KOPT-K1 (cell line): ENCODE results near the gene ABCF3.
"Not testable (repeated sequence)": the region's sequence is repeated elsewhere in the genome, so short reads cannot be mapped to it uniquely, and the experiment has no call there.

Experiments used
- H3K27ac ChIP-seq: fragments of 200-600 bp; sonication (generic); 2 replicates; pipeline ENCODE4 v1.5.1; 2016; ENCODE audit warnings: antibody characterized with exemption, mild to moderate bottlenecking, low read depth, low read length; ENCODE audit not compliant: poor library complexity, severe bottlenecking
- H3K36me3 ChIP-seq: fragments of 200-600 bp; sonication (generic); 2 replicates; pipeline ENCODE4 v1.5.1; 2017; ENCODE audit warnings: antibody characterized with exemption, mild to moderate bottlenecking, low read length, moderate library complexity; ENCODE audit not compliant: insufficient read depth
- H3K9me3 ChIP-seq: fragments of 200-600 bp; sonication (generic); 2 replicates; pipeline ENCODE4 v1.5.1; 2017; ENCODE audit warnings: antibody characterized with exemption, low read length, mild to moderate bottlenecking; ENCODE audit not compliant: insufficient read depth, poor library complexity, severe bottlenecking

ABCF3 gene

DNA sequence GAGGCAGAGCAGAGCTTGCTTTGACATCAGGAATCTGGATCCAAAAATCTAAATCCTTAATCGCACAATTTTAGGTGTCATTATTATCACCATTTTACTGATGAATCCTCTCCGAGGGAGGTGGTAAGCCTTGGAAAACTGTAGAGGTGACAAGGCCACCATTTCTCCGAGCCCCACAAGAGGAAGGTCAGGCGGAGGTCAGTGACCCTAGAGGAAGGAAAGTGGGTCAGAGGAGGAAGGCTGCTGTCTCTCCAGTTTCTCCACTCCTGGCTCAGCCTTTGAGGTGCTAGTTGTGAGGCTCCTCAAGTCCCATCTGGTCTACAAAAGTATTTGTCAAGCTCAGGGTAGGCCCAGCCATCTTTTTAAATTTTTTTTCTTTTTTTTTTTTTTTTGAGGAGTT is 27.6 kb upstream of the ABCF3 start:
- H3K9me3 ChIP-seq: no peaks in the 10 kb centered on the region
- no peak overlapping the region for H3K27ac ChIP-seq
- peaks cover 5% of the 10 kb centered on the region; the same call in 1 of the 2 replicates for H3K36me3 ChIP-seq

DNA sequence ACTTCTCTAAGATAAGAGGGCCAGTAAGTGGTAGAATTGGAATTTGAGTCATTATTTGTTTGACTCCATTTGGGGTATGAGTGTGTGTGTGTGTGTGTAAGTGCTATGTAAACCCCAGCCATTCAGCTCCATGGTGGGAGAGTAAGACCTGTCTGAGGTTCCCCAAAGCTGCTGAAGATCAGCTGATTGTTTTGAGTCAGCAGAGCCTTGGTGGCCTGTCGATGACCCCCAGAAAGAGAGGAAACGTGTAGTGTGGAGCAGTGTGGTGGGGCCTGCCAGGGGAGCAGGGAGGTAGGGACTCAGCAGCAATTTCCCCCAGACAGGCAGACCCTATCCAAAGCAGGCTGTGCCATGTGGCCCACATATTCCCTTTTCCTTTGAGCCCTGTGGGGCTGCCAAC is 25.5 kb upstream of the ABCF3 start:
- peaks cover 25% of the 10 kb centered on the region for H3K36me3 ChIP-seq
- no peak overlapping the region for H3K27ac ChIP-seq
- H3K9me3 ChIP-seq: no peaks in the 10 kb centered on the region

DNA sequence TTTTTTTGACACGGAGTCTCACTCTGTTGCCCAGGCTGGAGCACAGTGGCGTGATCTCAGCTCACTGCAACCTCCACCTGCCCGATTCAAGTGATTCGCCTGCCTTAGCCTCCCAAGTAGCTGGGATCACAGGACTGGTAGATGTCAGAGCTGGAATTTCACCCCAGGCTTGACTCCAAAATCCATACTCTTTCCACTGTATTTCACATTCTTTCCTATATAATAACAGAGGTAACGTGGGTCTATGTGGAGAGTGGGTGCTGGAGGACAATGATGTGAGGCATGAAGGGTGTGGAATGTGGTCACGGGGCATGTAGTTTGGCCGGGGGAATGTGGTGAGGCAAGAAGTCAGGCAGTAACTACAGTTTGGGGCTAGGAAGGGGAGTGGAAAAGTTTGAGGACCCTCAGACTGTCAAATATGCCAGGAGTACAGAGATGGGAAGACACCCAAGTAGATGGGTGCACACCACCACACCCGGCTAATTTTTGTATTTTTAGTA is 23.4 kb upstream of the ABCF3 start:
- peaks cover 47% of the 10 kb centered on the region for H3K36me3 ChIP-seq
- not testable (repeated sequence) for H3K9me3 ChIP-seq, H3K27ac ChIP-seq

- no peaks in the 10 kb centered on the region for H3K9me3 ChIP-seq
- H3K36me3 ChIP-seq: peaks cover 68% of the 10 kb centered on the region
- H3K27ac ChIP-seq: no peak overlapping the region
Measured at GRCh38 chr3:184164648-184165330, 21.2 kb upstream of the ABCF3 start.

- no peaks in the 10 kb centered on the region for H3K9me3 ChIP-seq
- no peak overlapping the region for H3K27ac ChIP-seq
- peaks cover 76% of the 10 kb centered on the region for H3K36me3 ChIP-seq
Measured at GRCh38 chr3:184165543-184165942, 20.5 kb upstream of the ABCF3 start.

- H3K36me3 ChIP-seq: peaks cover 87% of the 10 kb centered on the region
- H3K9me3 ChIP-seq: no peaks in the 10 kb centered on the region
- no peak overlapping the region for H3K27ac ChIP-seq
Measured at GRCh38 chr3:184166671-184167070, 19.3 kb upstream of the ABCF3 start.

GRCh38 chr3:184167786-184168185 is 18.2 kb upstream of the ABCF3 start:
- peaks cover 98% of the 10 kb centered on the region for H3K36me3 ChIP-seq
- H3K9me3 ChIP-seq: no peaks in the 10 kb centered on the region
- no peak overlapping the region for H3K27ac ChIP-seq

DNA sequence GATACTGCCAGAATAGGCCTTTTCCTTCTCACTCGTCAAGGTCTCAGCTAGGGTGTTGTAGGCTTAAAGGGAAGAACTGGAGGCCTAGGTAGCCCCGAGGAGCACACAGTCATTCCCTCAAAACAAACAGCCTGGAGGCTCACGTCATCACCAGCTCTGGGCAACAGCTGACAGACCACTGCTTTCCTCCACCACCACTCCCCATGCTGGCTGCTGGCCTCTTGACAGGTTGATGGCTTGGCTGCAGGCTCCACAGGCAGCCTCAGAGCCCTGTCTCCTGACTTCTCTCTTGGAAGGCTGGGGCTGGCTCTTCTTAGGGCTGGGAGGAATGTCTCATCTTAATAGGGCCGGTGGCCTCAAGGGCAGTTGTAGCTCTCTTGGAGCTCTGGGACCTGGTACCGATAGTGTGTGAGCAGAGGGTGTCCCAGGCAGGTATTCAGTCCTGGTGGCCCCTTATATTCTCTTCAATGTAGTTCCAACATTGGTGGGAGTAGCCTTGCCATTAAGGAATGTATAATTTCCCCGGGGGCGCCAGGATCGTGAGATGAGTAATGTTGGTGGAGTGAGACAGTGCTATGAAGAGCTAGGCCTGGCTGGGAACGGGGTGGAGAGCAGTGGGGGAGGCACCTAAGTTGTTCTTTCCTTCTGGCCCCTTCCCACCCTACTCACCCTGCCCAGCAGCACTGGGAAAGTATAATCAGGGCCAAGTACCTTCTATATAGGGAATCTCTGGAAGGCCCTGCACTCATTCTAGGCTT is 17.5 kb upstream of the ABCF3 start:
- Histone ChIP-seq H3K36me3 (peaks cover 93% of the 10 kb centered on the region), H3K27ac (no peak overlapping the region), H3K9me3 (no peaks in the 10 kb centered on the region)

GRCh38 chr3:184169896-184170875 is 15.8 kb upstream of the ABCF3 start:
- Histone ChIP-seq H3K27ac (no peak overlapping the region), H3K36me3 (peaks cover 76% of the 10 kb centered on the region), H3K9me3 (no peaks in the 10 kb centered on the region)

- no peak overlapping the region for H3K27ac ChIP-seq
- peaks cover 63% of the 10 kb centered on the region for H3K36me3 ChIP-seq
- H3K9me3 ChIP-seq: no peaks in the 10 kb centered on the region
Measured at GRCh38 chr3:184171562-184171961, 14.4 kb upstream of the ABCF3 start.

DNA sequence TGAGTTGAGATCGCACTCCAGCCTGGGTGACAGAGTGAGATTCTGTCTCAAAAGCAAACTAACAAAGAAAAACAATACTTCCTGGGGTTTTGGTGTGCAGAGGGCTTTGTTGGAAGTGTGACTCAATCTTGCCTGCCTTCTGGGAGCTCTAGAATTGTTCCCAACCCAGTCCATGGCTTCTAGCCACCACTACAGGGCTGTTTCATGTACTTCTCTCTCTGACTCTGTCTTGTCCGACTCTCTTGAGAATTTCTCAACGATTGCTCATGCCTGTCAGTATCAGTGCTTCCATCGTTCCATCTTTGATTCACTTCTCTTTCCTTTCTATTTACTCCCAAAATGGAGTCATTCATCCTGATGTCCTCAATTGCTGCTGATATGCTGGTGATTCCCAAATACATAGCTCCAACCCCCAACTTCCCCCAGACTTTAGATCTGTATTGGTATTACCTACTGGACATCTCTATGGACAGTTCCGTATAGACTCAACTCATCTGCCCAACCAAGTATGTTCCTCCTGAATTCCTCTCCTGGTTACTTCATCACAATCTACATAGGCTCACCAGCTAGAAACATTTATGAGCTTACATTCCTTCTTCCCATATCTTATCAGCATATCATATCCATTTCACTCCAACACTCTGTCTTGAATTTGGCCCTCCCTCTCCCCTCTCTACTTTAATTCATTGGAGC is 13.2 kb upstream of the ABCF3 start:
- H3K27ac ChIP-seq: no peak overlapping the region

GRCh38 chr3:184173374-184173722 is 12.7 kb upstream of the ABCF3 start:
- Histone ChIP-seq H3K36me3 (peaks cover 63% of the 10 kb centered on the region), H3K9me3 (no peaks in the 10 kb centered on the region), H3K27ac (no peak overlapping the region)

More for the DNA sequence above, 13.2 kb upstream of the ABCF3 start:
- H3K36me3 ChIP-seq: peaks cover 63% of the 10 kb centered on the region
- no peaks in the 10 kb centered on the region for H3K9me3 ChIP-seq

DNA sequence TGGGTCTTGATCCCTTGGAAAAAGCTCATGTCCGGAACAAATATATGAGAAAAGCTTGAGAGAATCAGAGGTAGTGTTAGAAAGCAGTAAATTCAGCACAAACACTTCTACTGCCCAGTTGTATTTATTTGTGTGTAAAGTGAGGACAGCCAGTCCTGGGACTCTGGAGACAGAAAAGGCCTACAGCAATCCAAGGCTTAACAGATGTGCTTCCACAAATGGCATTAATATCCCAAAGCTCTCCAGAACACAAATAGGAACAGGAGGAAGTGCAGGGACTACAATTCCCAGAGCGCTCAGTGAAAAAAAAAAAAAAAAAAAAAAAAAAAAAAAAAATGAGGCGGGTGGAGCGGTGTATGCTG is 11.7 kb upstream of the ABCF3 start:
- H3K9me3 ChIP-seq: no peaks in the 10 kb centered on the region
- H3K36me3 ChIP-seq: peaks cover 63% of the 10 kb centered on the region
- H3K27ac ChIP-seq: peak overlapping the region; percentile 6

- H3K9me3 ChIP-seq: no peaks in the 10 kb centered on the region
- peaks cover 63% of the 10 kb centered on the region for H3K36me3 ChIP-seq
- peak within 1 kb of the TSS; percentile 73 for H3K27ac ChIP-seq
Measured at GRCh38 chr3:184174646-184175492, 11.1 kb upstream of the ABCF3 start, which contains the start of gene AP2M1. AP2M1 (plus strand) TSS chr3:184174855; CDS start chr3:184176994, 2,139 bp downstream.
